GM21515 (cell line): ENCODE measurements around the gene ETAA1.

Source experiments
- ATAC-seq: cut with Tn5 transposase; IDR thresholded peaks from one replicate; pipeline ENCODE4 v1.9.1; 2021; ENCODE audit not compliant: unreplicated experiment

Gene ETAA1

DNA sequence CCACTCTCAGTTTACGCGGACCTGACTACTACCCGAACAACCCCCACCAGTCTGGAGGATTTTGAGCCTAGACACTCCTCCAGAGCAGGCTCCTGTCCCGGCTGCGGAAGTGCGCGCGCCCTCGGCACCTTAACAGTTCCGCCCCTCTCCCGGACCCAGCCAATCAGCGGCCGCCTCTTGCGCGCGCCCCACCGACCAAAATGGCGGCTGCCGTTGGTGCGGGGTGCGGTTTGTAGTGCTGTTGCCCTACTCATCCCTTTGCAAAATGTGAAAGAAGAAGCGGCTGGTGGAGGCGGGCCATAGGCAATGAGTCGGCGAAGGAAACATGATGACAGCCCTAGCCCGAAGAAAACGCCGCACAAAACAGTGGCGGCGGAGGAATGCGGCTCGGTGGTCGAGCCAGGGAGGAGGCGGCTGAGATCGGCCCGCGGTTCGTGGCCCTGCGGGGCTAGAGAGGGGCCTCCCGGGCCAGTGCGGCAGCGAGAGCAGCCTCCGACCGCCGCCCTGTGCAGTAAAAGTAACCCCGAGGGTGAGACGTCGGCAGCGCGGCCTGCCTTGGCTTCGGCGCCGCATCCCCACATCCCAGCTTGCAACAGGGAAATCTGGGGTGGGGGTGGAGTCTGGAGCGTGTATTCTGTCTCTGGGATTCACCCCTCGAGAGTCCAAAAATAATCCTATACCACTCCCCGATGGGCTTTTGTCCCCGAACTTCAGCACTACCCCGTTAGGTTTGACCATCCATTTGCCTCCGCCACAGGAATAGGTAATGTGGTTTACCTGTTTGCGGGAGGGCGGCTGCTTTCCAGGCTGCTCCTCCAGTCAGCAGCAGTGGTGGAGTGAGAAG, at the start of gene ETAA1:
ETAA1 (plus strand) TSS at position 191 of the 844 bp plus-strand sequence; CDS start at position 307, 116 bp downstream.
- peak; percentile 100 for ATAC-seq

DNA sequence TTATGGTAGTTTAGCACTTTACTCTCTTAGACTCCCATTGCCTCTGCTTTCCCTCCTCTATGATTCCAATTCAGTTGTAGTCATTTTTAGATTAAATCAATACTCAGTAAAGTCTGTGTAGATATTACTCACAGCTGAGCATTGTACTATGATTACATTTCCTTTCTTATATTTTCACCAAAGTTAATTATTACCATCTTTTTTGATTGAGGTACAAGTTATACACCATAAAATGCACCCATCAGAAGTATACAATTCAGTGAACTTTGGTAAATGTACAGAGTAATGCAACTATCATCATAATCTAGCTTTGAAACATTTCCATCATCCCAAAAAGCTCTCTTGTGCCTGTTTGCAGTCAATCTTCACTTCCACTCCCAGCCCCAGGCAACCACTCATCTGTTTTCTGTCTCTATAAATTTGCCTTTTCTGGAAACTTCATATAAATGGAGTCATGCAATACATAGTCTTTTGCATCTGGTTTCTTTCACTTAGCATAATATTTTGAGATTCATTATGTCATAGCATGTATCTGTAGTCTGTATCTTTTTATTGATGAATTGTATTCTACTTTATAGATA, 30.2 kb upstream of the ETAA1 start:
- no peak for ATAC-seq

DNA sequence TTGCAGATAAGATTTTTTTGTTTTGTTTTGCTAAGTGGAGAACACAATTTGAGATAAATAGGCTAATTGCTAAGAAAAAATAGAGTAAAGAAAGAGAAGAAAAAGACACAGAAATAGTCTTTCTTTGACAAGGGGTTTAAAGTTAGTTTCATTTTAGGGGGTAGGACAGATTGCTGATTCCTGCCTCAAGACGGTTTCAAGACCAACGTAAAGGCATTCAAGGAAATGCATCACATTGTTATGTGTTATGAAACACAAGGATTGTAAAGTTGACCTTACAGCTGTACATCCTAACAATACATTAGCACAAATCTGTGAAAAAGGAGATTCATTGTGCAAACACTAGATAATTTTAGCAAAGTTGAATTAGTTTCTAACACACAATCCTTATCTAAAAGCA, 22.7 kb upstream of the ETAA1 start:
- no peak for ATAC-seq

DNA sequence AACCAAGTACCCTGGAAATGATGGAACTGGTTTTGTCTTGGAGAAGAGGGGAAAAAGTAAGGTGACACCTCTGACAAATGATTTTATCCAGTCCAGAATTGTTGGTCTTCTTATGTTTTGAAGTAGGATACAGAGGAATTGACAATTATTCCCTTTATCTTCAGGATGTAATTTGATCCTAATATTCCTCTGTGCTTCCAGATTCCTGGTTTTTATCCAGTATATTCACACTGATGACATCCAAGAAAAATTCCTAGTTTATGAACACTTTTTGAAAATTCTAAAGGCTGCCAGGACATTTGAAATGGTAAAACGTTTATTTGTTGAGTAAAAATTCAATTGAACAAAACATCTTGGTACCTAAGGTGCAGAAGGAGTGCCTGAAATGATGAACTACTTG, 22.2 kb upstream of the ETAA1 start:
- ATAC-seq = no peak

DNA sequence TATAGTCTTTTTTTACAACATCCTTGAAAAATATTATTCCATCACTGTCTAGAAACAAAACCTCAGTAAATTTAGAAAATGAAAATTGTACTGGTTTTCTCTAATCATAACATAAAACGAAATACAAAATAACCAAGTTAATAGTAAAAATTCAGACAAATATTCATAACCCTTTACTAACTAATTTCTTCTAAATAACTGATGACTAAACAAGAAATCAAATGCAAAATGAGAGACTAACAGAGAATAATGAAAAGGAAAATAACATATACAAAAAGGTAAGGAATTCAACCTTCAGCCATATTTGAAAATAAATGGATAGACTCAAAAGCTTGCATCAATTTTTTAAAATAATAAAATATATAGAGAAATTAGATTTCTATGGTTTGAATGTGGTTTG, 18.6 kb upstream of the ETAA1 start:
- no peak for ATAC-seq

DNA sequence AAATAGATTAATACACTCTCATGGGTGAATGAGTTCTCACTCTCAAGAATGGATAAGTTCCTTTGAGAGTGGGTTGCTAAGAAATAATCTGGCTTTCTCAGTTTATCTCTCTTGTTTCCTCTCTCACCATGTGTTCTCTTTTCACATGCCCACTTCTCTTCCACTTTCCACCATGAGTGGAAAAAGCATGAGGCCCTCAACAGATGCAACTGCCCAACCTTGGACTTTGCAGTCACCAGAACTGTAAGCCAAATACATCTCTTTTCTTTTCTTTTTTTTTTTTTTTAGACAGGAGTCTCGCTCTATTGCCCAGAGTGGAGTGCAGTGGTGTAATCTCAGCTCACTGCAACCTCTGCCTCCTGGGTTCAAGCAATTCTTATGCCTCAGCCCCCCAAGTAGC, 18.1 kb upstream of the ETAA1 start:
- ATAC-seq = no peak

DNA sequence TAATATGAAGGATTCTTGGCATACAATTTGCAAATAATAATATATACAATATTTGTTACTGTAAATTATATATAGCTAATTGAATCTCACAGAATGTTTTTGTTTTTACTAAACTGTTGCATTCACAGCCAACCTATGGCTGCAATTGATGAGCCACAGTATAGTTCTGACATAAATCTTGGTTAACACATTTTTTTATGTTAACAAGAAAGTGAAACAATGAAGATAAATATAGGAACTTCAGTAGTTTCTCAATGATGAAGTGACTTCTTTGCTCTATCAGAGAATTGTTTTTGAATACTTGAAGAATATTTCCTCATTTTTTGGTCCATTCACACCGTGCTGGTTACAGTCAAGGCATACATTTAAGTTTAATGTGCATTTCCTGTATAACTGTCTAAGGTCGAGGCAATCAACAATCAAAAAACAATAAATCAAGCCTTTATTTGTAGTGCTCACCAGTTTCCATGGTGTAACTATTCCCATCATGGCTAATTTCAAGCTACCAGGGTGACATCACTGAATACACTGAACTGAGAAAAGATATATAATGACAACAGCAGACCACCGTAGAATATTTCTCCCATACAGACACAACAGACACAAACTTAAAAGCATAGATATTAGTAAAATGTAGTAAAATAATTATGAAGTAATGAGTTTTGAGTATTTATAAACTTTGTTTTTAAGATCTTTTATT, 12.9 kb upstream of the ETAA1 start:
- no peak for ATAC-seq

DNA sequence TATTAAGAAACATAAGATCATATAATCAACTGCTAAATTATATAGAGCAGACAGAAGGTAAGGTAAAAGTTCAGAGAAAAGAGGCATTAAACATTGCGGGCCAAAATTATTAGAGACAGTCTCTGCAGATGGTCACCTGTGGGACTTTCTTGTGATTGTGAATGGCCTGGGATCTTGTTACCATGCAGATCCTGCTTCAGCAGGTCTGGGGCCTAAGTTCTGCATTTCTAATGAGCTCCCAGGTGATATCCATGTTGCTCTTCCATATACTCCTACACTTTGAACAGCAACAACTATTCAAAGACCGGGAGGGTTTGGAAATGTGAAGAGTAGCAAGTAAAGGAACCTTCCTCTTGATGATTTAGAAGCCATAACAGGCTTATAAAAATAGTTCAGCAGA, 8.5 kb upstream of the ETAA1 start:
- ATAC-seq = no peak

DNA sequence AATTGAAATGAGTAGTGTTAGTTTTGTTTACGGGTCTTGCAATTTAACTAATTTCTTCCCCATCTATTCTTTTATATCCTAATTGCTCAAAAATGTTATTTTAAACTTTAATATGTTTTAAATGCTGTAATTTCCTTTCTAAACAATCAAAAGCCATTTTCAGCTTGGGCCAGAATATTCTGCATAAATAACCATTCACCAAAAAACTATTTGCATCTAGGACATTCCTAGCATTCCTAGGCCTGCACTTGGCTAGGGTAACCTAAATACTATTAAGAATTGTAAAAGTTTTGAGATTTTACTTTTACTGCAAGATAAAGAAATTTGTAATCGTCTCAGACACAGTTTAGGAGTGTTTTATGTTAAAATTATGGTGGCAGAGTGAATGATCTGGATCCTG, 7.8 kb upstream of the ETAA1 start:
- ATAC-seq = no peak

DNA sequence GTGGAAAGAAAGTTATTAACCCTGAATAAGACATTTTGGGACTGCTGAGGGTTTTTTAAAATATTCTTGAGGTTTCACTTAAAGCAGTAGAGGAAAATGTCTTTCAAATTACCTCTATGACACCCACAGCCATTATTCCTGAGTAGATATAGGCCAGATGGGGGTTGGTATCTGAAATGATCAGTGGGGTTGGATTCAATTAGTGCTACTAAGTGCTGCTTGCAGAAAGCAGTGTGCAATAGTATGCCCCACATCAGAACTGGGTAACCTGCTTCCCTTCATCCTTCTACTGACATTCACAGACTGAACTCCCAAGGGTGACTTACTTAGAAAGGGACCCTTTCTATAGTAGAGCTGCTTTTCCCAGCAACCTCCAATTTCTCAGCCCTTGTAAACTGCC, 7.3 kb upstream of the ETAA1 start:
- ATAC-seq = no peak

DNA sequence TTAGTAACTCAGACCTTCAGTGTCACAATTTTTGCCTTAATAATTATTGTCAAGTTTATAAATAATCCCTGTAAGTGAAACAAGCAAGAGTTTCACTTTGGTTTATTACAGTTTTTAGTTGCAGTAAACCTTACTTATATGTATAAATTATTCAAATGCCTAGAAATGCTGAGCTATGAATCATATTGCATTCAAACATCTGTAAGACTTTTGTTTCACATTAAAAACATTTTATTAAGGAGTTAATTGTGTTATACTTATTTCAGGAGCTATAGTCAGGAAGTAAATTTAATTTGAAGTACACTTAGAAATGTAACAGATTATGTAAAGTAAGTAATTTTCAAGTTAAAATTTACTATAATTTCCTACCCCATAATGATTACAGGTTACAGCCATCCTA, 3.9 kb upstream of the ETAA1 start:
- ATAC-seq = no peak

DNA sequence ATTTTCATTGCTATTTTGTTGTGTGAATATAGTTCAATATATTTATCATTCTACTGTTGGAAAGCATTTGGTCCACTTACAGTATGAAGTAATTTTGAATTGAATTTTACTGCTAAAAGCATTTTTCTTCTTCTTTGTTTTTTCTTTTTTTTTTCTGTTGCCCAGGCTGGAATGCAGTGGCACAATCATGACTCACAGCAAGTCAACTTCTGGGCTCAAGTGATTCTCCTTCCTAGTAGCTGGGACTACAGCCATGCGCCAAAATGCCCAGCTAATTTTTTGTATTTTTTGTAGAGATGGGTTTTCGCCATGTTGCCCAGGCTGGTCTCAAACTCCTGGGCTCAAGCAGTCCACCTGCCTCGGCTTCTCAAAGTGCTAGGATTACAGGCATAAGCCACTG, 2.4 kb upstream of the ETAA1 start:
- no peak for ATAC-seq

DNA sequence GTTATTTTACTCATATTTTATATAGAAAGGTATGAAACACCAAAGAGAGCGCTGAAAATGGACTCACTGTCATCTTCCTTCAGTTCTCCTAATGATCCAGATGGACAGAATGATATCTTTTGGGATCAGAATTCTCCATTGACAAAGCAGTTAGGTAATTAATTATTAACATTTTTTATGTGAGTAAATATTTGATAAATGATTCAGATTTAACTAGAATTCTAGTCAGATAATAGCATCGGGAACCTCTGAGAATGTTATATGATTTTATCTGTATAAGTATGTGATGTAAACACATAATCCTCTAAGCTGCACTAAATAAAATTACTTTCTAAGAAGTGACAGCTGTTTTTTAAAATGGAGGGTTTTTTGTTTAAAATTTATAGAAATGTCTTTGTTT, 2.0 kb downstream of the ETAA1 start:
- no peak for ATAC-seq

DNA sequence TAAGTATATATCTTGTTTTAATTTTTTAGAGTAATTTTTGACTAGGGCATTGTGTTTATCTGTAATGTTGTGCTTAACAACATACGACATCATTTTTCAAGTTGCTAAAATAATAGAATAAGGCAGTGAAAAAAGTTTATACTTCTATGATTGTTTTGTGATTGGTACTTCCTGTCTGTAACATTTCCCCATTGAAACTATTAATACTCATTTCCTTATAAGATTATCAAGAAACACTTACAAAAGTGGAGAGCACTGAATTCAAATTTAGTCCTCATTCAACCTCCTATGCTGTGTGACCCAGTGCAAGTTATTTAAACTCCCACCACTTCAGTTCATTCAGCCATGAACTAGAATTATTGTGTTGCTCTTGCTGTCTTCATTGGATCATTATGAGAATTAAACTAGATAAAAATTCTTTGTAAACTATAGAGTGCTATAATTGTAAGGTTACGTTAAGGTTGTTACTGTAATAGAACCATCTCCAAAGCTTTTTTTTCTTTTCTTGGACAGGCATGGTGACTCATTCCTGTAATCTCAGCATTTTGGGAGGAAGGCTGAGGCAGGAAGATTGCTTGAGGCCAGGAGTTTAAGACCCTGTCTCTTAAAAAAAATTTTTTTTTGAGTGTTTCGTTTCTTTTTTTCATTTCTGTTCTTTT, 2.8 kb downstream of the ETAA1 start:
- no peak for ATAC-seq

DNA sequence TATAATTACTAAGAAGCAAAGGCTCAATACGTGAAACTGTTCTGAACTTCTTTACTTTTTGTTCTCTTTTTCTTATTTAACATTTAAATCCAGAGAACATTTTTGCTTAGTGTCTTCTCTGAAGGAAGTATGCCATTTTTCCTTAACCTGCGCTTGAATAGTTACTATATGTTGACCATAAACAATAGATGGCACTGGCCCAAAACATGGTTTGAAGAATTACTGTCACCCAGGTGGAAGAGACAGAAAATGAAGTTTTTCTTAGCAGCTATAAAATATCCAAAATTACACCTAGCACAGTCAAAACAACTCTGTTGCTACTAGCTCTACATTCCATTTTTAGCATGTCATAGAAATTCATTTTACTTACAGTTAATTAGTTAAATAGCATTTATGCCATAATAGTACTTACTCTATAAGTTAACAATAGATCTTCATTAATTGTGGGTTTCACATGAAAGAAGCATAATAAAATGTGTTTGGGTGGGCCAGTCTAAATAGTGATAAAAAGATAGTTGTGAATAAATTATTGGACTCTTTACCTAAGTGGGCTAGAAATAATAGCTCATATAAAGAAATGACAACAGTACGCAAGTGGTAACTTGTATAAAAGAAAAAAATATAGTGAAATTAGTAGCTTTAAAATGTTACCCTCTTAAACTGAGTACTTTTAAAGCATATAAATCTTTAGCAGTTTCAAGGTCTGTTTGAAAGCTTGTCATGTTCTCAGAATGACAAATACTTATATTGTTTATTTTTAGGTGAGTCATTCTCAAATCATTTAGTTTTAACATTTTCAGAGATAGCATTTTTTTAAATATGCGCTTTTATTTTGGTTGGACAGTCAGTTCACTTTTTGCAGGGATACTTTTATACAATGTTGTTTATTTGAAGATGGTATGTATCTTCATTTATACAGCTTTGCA, 3.7 kb downstream of the ETAA1 start:
- no peak for ATAC-seq

DNA sequence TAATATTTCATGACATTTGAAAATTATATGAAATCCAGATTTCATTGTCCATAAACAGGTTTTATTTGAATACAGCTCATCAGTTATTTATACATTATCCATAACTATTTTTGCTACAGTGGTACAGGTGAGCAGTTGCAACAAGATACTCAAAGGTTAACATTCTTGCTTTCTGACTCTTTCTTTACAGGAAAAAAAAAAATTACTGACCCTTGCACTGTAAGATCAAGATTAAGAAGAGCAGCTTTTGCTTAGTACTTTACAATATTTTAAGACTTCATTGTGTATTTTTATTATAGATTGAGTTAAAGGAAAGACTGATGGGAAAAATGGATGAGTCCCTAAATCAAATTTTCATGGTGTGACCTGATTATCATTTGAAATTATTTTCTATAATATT, 11.2 kb downstream of the ETAA1 start:
- no peak for ATAC-seq

DNA sequence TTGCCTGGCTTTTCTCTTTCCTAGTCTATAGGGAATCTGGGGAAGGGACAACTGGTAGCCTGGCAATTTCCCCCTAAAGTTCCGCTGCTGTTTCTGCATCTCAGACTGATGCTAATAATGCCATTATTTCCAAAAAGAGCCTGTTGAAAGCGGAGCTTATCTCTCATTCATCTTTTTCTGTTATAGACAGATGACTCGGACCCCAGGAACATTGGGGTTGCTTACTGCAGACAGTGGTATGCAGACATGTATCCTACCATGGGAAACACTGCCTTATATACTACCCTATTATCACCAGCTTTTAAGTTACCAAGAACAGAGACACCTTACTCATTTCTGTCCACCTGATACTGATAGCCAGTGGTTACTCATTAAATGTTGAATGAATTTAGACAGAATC, 15.3 kb downstream of the ETAA1 start:
- ATAC-seq = no peak

DNA sequence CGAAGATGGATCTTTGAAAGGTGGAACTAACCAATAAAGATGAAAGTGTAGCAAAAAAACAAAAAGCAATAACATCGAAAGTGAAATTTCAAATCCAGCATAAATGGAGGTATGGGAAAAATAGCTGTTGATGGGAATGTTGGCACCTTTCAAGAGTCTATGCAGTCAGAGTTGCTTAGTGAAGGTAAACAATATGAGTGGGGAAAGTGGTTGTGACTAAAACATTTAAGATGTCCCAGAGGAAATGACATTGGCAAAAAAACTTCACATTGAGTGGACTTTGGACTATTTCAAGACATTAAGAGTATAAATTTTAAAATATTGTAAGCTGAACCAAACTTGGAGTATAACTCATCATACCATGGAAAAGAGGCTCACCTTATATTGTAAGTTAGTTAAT, 17.7 kb downstream of the ETAA1 start:
- no peak for ATAC-seq

DNA sequence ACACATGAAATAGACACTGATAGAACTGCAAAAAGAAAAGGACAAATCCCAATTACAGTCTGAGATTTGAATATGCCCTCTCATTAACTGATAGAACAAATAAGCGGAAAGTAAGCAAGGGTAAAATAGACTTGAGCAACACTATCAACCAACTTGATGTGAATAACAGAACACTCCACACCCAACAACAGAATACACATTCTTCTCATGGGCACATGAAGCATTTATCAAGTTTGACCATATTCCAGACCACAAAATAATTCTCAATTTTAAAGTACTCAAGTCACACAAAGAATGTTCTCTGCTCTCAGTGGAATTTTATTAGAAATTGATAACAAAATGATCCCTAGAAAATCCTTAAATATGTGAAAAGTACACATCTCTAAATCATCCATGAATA, 19.0 kb downstream of the ETAA1 start:
- ATAC-seq = no peak

DNA sequence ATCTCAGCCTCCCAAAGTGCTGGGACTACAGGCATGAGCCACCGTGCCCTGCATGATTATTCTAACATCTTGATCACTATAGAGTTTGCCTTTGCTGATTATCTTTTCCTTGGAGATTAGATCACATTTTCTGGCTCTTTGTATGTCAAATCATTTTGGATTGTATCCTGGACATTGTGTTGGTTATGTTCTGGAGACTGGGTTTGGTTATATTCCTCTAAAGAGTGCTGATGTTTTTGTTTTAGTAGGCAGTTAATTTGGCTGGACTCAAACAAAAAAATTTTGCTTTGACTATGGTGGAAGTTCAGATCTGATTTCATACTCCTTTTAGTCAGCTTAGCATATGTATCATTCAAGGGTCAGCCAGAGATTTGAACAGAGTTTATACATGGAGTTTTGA, 26.4 kb downstream of the ETAA1 start:
- no peak for ATAC-seq

DNA sequence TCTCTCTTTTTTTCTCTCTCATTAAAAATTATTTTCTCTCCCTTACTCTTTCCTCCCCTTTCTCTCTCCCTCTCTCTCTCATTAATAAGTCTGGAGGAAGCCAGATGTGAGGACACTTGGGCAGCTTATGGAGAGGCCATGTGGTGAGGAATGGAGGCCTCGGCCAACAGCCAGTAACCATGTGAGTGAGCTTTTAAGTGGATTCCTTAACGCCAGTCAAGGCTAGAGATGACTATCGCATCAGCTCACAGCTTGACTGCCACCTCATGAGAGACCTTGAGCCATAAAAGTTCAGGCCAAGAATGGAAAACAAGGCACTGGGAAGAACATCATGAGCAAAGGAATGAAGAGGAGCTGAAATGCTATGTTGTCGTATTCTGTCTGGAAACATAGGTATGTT, 39.1 kb downstream of the ETAA1 start:
- ATAC-seq = no peak
